ENCODE measurements around the gene ZBTB44.

ZBTB44 gene

DNA sequence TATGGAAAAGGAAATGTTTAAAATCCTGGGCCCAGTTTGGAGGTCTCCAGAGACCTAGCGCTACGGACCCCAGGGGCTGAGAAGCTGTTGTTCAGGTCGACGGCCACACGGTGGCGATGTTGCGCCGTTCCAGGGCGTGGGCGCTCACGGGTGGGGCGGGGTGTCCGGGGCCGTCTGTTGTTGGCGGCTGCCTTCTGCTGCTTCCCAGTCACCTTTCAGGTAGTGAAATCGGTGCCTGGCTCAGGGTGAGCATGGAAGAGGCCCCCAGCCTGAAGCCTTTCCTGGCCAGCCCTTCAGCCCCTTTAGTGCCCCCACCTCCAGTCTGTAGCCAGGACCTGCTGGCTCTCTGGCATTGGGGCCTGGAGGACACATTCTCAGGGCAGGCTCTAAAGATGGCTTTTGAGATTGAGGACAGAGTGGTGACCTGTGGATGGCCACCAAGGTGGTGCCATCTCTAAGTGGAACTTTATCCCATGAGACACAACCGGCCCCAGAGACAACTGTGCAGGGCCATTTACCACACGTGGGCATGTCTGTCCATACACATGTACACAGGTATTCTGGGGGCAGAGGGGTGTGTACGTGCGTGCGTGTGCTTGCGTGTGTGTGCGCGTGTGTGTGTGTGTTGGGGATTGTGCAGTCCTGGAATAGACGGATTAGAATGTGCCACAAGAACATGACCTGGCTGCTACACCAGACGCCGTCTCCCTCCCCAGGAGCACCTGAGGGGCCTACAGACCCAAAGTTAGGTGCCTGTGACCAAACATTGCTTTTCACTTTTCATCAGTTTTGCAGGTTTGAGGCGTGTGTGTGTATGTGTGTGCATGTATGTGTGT is 101.4 kb downstream of the ZBTB44 start:
- DNase-seq (ENCODE audit: low spot score): peak; percentile 24

DNA sequence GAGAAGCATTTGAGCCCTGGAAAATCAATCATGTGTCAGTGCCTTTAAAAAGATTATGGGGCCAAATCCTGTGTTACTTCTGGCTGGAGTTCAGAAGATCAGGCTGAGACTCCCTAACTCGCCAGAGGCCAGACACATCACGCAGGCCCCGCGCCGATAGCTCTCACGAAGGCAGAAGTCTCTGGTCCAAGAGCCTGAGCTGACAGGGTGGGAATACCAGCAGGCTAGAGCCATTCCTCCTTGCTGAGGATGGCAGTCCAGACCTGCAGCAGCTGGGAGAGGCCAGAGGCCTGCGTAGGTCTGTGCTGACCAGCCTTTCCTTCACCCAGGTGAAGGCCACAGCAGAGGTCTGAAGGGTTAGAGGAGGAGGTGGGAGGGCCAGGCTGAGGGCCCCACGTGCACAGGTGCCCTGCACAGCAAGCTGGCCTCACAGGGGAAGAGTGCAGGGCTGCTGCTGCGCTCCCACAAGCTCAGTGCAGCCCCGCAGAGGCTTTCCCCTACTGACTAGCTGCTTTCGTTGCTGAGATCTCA is 102.2 kb downstream of the ZBTB44 start:
- no peak for DNase-seq (ENCODE audit: low spot score)

DNA sequence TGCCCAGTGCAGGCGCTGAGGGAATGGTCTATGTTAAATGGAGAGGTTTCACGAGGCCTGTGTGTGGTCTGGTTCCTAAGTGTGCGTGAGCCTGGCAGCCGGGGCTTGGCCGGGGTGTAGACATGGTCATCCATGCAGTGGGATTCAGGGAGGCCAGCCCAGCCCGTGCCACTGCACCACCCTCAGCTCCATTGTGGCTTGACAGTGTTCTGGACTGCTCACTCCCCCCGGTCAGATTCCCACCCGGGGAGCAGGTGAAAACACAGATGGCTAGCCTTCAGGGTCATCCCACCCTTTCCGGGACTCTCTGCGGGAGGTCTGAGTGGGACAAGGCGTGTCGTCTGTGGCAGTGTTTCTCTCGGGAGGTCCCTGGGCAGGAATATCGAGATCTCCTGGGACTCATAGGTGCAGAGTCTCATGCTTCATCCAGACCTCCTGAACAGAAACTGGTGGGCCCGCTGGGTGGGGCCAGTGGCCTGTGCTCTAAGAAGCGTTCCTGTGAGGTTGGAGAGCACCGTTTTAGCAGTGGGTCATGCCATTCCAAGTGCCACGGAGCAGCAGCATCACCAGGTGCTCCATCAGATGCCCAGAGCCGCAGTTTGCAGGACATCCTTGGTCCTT is 102.8 kb downstream of the ZBTB44 start:
- DNase-seq (ENCODE audit: low spot score): no peak

DNA sequence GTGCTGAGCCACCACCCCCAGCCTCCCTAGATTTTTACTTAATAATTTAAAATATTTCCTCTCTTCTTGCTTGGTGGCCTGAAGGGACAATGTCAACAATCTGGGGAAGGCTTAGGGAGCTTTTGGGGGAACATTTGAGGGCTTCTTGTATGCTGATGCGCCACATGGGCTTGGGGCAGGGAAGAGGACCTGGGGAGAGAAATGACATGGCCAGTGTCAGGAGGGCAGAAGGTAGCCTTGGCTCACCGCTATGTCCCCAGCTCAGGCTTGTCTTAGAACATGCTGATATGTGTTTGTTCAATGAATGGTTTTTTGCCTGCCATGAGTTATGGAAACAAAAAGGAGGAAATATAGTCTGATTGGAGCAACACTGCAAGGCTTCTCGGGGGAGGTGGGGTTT is 103.6 kb downstream of the ZBTB44 start:
- no peak for DNase-seq (ENCODE audit: low spot score)

DNA sequence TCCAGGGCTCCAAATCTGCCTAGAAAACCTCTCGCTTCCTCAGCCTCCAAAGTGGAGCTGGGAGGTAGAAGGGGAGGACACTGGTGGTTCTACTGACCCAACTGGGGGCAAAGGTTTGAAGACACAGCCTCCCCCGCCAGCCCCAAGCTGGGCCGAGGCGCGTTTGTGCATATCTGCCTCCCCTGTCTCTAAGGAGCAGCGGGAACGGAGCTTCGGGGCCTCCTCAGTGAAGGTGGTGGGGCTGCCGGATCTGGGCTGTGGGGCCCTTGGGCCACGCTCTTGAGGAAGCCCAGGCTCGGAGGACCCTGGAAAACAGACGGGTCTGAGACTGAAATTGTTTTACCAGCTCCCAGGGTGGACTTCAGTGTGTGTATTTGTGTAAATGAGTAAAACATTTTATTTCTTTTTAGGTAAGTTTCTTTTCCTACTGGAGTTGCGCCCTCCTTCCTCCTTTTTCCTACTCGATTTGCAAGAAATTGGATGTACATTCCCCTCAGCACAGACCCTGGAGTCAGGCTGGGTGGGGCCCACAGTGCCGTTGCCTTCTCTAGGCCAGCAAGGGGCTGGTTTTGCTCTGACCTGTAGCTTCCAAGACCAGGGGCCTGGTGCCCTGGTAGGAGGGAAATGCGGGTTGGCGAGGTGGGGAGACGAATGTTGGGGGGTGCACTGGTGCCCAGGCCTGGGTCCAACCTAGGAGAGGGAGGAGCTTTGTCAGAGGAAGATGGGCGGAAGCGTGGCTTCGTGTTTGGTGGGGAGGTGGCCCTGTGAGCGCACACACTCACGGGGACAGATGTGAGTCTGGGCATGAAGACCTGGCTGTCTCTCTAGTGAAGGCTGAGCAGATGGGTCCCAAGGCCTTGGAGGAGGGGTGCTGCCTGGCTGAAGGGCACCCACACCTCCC is 104.5 kb downstream of the ZBTB44 start:
- no peak for DNase-seq (ENCODE audit: low spot score)

DNA sequence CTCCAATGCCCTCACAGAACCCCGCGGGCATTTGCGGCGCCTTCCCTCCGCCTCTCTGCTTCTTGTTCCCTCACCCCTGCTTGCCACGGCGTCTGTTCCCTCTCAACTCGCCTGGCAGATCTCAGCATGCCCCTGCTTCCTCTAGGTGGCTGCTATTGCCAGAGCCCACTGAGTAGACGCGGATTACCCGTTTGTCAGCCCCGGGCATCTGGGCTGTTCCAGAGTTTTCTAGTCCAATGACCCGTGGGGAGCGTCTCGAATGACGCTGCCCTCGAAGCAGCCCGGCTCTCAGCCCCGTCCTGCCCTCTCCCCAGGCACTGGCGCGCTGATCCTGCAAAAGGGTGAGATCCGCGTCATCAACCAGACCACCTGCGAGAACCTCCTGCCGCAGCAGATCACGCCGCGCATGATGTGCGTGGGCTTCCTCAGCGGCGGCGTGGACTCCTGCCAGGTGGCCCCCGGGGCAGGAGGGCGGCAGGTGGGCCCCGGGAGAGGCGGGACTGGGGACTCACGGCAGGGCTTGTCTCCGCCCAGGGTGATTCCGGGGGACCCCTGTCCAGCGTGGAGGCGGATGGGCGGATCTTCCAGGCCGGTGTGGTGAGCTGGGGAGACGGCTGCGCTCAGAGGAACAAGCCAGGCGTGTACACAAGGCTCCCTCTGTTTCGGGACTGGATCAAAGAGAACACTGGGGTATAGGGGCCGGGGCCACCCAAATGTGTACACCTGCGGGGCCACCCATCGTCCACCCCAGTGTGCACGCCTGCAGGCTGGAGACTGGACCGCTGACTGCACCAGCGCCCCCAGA is 105.4 kb downstream of the ZBTB44 start:
- no peak for DNase-seq (ENCODE audit: low spot score)

DNA sequence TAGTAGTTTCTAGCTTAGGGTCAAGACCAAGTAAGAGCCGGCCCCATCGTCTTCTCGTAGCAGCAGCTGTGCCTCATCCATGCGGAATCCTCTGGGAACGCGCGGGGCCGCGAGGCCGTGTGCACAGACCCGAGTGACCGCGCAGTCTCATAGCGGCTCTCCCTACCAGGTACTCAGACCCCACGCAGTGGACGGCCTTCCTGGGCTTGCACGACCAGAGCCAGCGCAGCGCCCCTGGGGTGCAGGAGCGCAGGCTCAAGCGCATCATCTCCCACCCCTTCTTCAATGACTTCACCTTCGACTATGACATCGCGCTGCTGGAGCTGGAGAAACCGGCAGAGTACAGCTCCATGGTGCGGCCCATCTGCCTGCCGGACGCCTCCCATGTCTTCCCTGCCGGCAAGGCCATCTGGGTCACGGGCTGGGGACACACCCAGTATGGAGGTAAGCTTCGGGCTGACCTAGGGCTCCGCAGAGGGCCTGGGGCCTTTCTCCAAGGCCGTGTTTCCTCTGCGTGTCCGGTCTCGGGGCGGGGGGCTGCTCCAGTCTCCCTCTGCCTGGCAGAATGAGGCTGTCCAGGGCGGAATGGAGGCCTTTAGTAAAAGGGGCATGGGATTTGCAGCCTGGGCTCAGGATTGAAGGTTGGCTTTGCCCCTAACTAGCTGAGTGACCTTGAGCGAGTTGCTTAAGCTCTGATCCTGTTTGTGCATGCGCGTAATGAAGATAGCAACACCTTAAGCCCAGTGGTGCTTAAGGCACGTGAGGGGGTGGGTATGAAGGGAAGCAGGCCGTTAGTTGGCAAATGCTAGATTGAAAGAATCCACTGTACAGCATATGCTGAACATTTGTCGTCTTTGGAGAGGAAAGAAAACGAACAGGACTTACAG is 106.2 kb downstream of the ZBTB44 start:
- DNase-seq (ENCODE audit: low spot score): no peak

DNA sequence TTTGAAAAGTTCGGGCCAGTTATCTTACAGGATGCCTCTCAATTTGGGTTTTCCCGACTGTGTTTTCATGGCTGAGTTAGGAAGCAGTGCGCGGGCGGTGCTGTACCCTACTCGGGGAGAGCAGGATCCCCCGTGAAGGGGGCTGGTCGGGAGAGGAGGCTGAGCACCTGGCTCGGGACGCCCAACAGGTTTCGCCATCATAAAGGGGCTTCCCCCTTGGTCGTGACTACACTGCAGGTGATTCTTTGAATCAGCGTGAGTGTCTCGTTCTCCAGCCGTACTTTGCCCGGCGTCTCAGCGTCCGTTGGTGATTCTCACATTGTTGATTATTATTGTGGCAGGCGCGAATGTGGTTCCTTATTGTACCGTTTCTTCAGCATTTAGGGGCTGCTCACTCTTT is 108.6 kb downstream of the ZBTB44 start:
- DNase-seq (ENCODE audit: low spot score): no peak

DNA sequence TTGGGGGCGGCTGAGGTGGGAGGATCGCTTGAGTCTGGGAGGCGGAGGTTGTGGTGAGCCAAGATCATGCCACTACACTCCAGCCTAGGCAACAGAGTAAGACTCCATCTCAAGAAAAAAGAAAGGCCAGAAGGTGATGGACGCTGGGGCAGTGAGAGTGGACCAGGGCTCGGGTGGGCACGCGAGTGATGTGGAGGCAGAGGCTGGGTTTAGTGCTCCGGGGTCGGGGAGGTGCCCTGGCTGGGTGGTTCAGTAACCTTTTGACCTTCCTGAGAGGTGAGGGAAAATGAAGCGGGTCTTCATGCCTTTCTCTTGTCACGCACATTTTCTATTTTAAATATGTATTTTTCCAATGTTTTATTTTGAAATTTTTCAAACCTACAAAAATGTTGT is 110.0 kb downstream of the ZBTB44 start:
- no peak for DNase-seq (ENCODE audit: low spot score)

DNA sequence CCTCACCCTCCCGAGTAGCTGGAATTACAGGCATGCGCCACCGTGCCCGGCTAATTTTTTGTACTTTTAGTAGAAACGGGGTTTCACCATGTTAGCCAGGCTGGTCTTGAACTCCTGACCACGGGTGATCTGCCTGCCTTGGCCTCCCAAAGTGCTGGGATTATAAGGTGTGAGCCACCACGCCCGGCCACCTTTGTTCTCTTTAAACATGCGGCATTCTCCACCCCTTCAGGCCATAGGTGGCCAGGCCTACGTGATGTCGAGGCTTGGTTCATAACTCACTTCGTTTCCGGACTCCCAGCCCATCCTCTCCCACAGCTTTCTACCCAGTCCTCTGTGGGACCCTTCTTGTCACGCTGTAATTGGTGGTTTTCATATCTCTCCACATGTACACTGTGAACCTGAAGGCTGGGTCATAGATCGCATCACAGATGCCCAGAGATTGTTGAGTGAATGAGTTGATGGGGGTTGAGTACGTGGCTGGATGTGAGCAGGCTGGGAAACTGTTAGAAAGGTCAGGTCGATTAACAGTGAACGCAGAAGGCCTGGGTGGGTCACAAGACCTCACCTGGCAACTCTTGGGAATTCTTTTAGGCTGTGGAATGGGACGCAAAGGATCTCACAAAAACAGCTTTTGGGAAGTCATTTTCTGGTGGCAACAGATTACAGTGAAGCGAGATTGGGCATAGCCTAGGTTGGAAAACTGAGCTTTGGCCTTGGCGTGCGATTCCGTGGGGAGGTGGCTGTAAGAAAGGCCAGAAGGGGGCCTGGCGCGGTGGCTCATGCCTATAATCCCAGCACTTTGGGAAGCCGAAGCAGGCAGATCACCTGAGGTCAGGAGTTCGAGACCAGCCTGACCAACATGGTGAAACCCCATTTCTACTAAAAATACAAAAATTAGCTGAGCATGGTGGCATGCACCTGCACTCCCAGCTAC is 110.7 kb downstream of the ZBTB44 start:
- no peak for DNase-seq (ENCODE audit: low spot score)

DNA sequence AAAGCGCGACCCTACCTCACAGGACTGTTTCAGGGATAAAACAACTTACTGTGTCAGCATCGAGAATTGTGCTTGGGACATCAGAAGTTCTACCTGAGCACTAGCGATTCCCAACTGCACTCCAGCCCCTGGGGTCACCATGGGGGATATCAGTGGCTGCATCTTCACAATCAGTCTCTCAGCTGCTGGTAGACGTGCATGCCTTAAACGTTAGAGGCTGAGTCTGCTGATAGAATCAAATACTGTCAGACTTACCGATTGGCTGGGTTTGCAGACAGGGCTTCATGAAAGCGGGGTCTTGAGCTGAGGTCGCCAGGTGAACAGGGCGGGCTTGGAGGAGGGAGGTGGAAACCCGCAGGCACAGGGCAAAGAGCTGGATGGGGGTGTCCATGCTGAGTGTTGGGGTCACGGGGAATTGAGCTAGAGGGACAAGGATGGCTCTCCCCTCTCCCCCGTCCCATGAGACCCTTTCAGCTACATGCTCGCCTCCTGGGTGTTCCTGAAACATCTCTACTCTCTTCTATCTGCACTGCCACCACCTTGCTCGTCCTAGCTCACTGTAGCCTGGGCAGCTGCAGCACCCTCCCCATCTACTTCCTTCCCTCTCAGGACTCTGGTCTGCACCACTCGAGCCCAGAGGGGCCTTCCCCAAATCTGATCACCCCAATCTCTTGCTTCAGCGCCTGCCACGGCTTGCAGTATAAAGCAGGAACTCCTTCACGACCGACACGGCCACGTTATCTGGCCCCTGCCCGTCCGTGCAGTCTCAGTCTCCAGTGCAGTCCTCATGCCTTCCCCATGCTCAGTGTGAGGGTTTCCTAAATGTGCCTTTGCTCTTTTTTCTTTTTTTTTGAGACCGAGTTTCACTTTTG is 111.7 kb downstream of the ZBTB44 start:
- no peak for DNase-seq (ENCODE audit: low spot score)

DNA sequence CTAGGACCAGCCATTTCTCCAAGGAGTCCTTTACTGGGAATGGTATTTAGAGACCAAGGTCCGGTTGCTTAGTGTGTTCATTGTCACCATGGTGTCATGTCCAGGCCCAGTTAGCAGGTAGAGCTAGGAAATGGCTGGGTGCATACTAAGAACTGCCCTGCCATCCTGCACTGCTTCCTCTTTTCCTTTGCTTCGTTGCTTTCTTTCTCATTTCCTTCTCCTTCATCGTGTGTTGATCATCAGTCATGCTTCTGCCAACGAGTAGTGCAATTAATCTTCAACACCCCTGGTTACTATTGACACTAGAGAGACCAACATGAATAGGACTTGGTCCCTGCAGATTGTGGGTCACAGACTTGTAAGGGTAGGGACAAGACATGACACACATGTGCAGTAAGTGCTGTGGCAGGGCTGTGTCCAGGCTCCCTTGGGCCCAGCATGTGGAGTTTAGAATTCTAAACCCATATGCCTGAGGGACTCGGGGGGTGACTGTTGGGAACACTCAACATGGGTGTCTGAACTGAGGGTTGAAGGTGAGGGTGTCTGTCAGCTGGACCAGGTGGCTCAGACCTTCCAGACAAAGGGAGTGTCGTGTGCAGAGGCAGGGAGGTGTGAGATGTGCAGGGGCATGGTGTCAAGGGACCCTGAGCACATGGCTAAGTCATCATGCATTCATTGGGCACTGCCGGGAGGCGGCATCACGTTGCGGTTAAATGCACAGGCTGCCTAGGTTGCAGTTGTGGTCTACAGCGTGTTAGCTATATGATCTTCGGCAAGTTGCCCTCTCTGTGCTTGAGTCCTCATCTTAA is 112.5 kb downstream of the ZBTB44 start:
- no peak for DNase-seq (ENCODE audit: low spot score)

DNA sequence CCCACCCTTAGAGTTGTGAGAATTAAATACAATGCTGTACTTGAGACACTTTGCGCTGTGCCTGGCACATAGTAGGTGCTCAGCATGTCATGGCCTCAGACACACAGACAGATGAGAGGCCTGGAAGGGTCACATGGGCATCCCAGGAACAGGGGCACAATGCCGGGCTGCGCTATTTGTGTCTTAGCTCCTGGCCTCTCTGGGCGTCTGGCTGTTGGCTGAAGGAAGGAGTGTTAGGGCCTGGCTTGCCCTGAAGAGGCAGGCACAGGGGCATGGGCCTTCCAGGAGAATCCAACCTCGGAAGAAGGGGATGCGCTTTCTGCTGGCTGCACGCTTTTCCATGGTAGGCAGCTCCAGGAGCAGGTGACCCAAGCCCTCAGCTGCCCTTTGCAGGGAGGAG is 113.7 kb downstream of the ZBTB44 start:
- no peak for DNase-seq (ENCODE audit: low spot score)

DNA sequence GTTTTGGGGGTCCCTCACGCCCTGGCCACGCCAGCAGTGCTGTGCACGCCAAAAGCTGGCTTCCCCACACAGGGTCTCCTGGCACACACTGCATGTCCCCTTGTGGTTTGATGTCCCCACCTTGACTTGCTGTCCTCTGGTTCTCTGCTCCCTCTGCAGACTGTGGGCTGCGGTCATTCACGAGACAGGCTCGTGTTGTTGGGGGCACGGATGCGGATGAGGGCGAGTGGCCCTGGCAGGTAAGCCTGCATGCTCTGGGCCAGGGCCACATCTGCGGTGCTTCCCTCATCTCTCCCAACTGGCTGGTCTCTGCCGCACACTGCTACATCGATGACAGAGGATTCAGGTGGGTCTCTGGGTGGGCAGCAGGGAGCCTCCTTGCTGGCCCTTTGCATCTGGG is 114.9 kb downstream of the ZBTB44 start:
- no peak for DNase-seq (ENCODE audit: low spot score)

DNA sequence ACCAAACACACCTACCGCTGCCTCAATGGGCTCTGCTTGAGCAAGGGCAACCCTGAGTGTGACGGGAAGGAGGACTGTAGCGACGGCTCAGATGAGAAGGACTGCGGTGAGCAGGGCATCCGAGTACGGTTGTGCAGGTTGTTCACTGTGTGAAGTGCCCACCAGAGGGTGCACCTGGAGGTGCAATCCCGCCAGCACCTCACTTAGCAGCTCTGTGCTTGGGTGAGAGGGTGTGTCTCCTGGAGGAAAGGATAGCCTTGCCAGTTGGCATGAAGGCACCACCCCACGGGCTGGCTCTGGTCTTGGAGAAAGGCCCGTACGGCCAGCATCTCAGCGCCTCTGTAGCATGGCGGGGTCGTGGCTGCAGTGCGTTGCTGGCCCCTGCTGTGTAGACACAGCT is 115.8 kb downstream of the ZBTB44 start:
- no peak for DNase-seq (ENCODE audit: low spot score)

DNA sequence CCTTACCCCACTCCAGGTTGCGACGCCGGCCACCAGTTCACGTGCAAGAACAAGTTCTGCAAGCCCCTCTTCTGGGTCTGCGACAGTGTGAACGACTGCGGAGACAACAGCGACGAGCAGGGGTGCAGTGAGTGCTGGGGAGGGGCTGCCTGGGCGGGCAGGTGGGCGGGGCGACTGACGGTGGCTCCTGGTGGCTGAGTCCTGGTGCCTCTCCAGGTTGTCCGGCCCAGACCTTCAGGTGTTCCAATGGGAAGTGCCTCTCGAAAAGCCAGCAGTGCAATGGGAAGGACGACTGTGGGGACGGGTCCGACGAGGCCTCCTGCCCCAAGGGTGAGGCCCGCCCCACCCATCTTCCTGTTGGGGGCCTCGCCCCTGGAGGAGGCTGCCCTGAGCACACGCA is 116.4 kb downstream of the ZBTB44 start:
- DNase-seq (ENCODE audit: low spot score): no peak

DNA sequence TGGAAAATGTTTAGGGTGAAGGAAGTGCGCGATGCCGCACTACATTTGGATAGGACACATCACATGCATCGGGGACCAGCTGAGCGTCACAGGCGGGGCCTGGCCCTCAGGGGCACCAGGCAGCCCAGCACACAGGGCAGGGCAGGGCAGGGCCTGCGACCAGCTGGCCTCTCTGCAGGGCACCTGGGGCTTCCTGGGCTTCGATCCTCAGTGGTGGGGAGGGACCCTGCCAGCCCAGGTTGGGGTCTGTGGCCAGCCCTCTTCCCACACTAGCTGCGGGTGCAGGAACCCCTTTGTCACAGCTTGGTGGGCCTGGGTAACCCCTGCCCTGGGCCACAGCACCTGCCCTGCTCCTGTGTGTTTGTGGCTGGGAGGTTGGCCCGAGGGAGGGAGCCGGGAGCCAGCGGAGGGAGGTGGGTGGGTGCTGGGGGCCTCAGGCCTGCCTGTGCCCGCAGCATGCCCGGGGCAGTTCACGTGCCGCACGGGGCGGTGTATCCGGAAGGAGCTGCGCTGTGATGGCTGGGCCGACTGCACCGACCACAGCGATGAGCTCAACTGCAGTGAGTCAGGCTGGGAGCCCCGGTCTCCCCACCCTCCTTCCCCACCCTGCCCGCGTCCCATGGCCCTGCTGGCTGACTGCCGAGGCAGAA is 117.2 kb downstream of the ZBTB44 start:
- no peak for DNase-seq (ENCODE audit: low spot score)
